PC-9 (cell line): Measurements from ENCODE around the gene CNTNAP2. TPM values are rescaled to one million over a fixed set of nuclear protein-coding genes. Genes with fewer than 3 reads are reported as not detected.

Experiments used
- BruUV-seq: library from RNA; stranded (reverse); fragments of 400-500 nt; replicated peaks from 2 replicates; lab custom pipeline; 2021; lab: Mats Ljungman, UMichigan
- CTCF ChIA-PET: fragments of 300-600 bp; sonication (Branson Sonifier 250); formaldehyde crosslinking; loops from one replicate; lab custom pipeline; 2022; ENCODE audit warnings: antibody characterized with exemption; lab: Charles Lee
- POLR2A ChIA-PET: fragments of 300-600 bp; sonication (Branson Sonifier 250); formaldehyde crosslinking; loops from one replicate; lab custom pipeline; 2022; ENCODE audit warnings: antibody characterized with exemption; ENCODE audit not compliant: unreplicated experiment; lab: Charles Lee
- DNase-seq, 2 experiments: peaks; one replicate each; pipeline versions ENCODE4 v3.0.0 to v3.0.0-alpha.2; 2015 to 2022; ENCODE audit warnings: mixed read lengths in 1 of 2
- H2AFZ ChIP-seq: fragments of 200-600 bp; sonication (generic); 2 replicates; pipeline ENCODE4 v1.8.1; 2017; ENCODE audit warnings: antibody characterized with exemption
- H3F3A ChIP-seq: fragments of 200-600 bp; sonication (generic); 2 replicates; pipeline ENCODE4 v1.8.1; 2017; ENCODE audit warnings: antibody characterized with exemption, mild to moderate bottlenecking, low read depth; ENCODE audit not compliant: insufficient read depth
- H3K27ac ChIP-seq: fragments of 200-600 bp; sonication (generic); 2 replicates; pipeline ENCODE4 v1.6.1; 2016; ENCODE audit warnings: mixed run types
- H3K27me3 ChIP-seq: fragments of 200-600 bp; sonication (generic); 2 replicates; pipeline ENCODE4 v1.6.1; 2016; ENCODE audit warnings: low read depth, mixed run types; ENCODE audit not compliant: insufficient read depth
- H3K36me3 ChIP-seq: fragments of 200-600 bp; sonication (generic); 2 replicates; pipeline ENCODE4 v1.6.1; 2016; ENCODE audit warnings: low read depth, mixed run types
- H3K4me1 ChIP-seq: fragments of 200-600 bp; sonication (generic); replicated peaks from 2 replicates; pipeline ENCODE4 v1.6.1; 2016; ENCODE audit warnings: mixed run types; ENCODE audit not compliant: insufficient read depth
- H3K4me2 ChIP-seq: fragments of 200-600 bp; sonication (generic); 2 replicates; pipeline ENCODE4 v1.6.1; 2017; ENCODE audit warnings: mixed run types
- H3K4me3 ChIP-seq: fragments of 200-600 bp; sonication (generic); 2 replicates; pipeline ENCODE4 v1.6.1; 2016; ENCODE audit warnings: mixed run types
- H3K79me2 ChIP-seq: fragments of 200-600 bp; sonication (generic); 2 replicates; pipeline ENCODE4 v1.6.1; 2017; ENCODE audit warnings: low read depth, mixed run types
- H3K9me2 ChIP-seq: fragments of 200-600 bp; sonication (generic); 2 replicates; pipeline ENCODE4 v1.8.1; 2017; ENCODE audit warnings: mild to moderate bottlenecking; ENCODE audit not compliant: insufficient read depth
- H3K9me3 ChIP-seq: fragments of 200-600 bp; sonication (generic); 2 replicates; pipeline ENCODE4 v1.8.1; 2016; ENCODE audit warnings: low read depth; ENCODE audit not compliant: insufficient read depth
- H4K20me1 ChIP-seq: fragments of 200-600 bp; sonication (generic); 2 replicates; pipeline ENCODE4 v1.8.1; 2017; ENCODE audit not compliant: insufficient read depth
- EZH2 ChIP-seq: fragments of 200-600 bp; sonication (generic); IDR thresholded peaks from 2 replicates; pipeline ENCODE4 v1.8.0; 2017; ENCODE audit warnings: antibody characterized with exemption, low read depth
- intact Hi-C: fragments of 100-400 bp; cut with micrococcal nuclease; formaldehyde crosslinking; loops from one replicate; pipeline ENCODE4 v1.10.0; 2022; ENCODE audit not compliant: unreplicated experiment
- total RNA-seq: library from RNA; stranded (reverse); gene quantifications from 2 replicates; pipeline ENCODE4 v1.2.3, GENCODE V29; 2021
- TF ChIP-seq, protein P1 (sequence below): fragments of 200-600 bp; sonication (generic); conservative IDR thresholded peaks from 2 replicates; pipeline ENCODE4 v1.6.1; 2017; ENCODE audit warnings: mixed run types, antibody characterized with exemption, mild to moderate bottlenecking, moderate library complexity

The CNTNAP2 gene
- total RNA-seq, 1 experiment from 2014 or later, result not detected

DNA sequence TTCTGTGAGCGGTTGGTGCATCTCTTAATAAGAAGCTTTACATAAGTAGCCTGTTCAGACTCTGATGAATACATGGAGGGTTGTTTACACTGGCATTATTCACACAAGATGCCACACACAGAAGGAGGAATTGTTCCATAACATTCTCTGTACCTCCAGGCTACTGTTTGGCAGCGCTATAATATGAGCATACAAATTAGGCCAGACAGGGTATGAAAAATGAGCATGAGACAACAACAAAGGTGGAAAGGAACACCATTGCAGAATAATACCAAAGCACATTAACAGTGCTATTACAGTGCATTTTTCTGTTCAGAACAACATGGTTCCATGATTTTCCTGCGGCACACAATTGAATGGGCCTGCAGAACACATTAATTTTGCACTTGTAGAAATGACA lies 2056.8 kb downstream of the CNTNAP2 start:
- no peaks in the 10 kb centered on the region for H3K4me1 ChIP-seq
- POLR2A ChIA-PET, result no interaction called here
- no peak for DNase-seq
- H2AFZ ChIP-seq, result no peak overlapping the region
- no peak overlapping the region for H3K4me2 ChIP-seq
- H3K4me3 ChIP-seq, result no peak overlapping the region
- intact Hi-C loops, result no loop called here
- H3K36me3 ChIP-seq, result no peaks in the 10 kb centered on the region
- no peaks in the 10 kb centered on the region for H3K9me2 ChIP-seq
- 0 out of 2 replicates have a peak, but pooled peaks cover 3% of the 10 kb centered on the region for H4K20me1 ChIP-seq
- H3K27me3 ChIP-seq, result no peaks in the 10 kb centered on the region
- H3K27ac ChIP-seq, result no peak overlapping the region
- no TSS peak for BruUV-seq
- no peaks in the 10 kb centered on the region for H3F3A ChIP-seq
- CTCF ChIA-PET, result no interaction called here
- H3K9me3 ChIP-seq, result no peaks in the 10 kb centered on the region
- TF ChIP-seq, protein P1, sequence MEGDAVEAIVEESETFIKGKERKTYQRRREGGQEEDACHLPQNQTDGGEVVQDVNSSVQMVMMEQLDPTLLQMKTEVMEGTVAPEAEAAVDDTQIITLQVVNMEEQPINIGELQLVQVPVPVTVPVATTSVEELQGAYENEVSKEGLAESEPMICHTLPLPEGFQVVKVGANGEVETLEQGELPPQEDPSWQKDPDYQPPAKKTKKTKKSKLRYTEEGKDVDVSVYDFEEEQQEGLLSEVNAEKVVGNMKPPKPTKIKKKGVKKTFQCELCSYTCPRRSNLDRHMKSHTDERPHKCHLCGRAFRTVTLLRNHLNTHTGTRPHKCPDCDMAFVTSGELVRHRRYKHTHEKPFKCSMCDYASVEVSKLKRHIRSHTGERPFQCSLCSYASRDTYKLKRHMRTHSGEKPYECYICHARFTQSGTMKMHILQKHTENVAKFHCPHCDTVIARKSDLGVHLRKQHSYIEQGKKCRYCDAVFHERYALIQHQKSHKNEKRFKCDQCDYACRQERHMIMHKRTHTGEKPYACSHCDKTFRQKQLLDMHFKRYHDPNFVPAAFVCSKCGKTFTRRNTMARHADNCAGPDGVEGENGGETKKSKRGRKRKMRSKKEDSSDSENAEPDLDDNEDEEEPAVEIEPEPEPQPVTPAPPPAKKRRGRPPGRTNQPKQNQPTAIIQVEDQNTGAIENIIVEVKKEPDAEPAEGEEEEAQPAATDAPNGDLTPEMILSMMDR, result no peak
- no peak for TF ChIP-seq EZH2
- H3K79me2 ChIP-seq, result no peaks in the 10 kb centered on the region

DNA sequence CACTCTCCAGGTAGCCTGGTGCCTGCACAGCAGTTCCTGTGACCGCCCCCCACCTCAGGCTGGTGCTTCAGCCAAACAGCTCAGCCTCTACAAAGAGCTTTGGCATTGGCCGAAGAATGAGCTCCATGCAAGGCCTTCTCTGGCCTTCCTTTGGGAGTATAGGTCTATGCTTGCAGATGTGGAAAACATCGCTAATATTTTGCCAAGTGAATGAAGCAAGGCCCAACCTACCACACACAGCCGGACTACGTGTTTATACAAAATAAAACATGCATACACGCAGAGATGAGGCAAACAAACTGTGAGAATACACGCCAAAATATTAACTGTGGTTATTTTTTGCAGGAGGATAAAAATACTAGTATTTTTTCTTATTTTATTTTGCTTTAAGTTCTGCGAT lies 2057.8 kb downstream of the CNTNAP2 start:
- no peaks in the 10 kb centered on the region for H3K79me2 ChIP-seq
- DNase-seq, result no peak
- ChIA-PET CTCF (no interaction called here), POLR2A (no interaction called here)
- H4K20me1 ChIP-seq, result 0 out of 2 replicates have a peak, but pooled peaks cover 3% of the 10 kb centered on the region
- H3F3A ChIP-seq, result no peaks in the 10 kb centered on the region
- BruUV-seq, result no TSS peak
- no peaks in the 10 kb centered on the region for H3K27me3 ChIP-seq
- no peaks in the 10 kb centered on the region for H3K9me2 ChIP-seq
- TF ChIP-seq, protein P1, result no peak
- TF ChIP-seq EZH2, result no peak
- no peak overlapping the region for H3K4me3 ChIP-seq
- no peaks in the 10 kb centered on the region for H3K4me1 ChIP-seq
- intact Hi-C loops, result no loop called here
- H3K36me3 ChIP-seq, result no peaks in the 10 kb centered on the region
- no peak overlapping the region for H3K27ac ChIP-seq
- no peak overlapping the region for H3K4me2 ChIP-seq
- H2AFZ ChIP-seq, result no peak overlapping the region
- no peaks in the 10 kb centered on the region for H3K9me3 ChIP-seq

DNA sequence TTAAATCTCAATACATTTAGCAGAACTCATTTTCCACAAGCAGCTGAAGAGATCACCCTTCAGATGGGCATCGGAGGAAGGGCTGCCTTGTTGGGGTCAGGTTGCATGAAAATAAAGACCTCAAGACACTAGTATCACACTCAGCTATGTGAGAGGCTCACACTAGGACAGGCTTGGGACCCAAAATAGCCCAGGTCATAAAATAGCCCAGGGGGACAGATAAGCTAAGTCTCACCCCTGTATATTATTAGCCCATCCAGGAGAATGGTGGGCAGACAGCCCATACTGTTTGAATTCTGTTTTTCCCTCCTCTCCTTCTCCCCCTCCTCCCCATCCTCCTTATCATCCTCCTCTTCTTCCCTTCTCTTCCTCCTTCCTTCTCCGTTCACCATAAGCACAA lies 2058.9 kb downstream of the CNTNAP2 start:
- no peak overlapping the region for H3K4me3 ChIP-seq
- BruUV-seq, result no TSS peak
- H3K9me3 ChIP-seq, result no peaks in the 10 kb centered on the region
- no peaks in the 10 kb centered on the region for H3K4me1 ChIP-seq
- intact Hi-C loops, result no loop called here
- no peaks in the 10 kb centered on the region for H3K9me2 ChIP-seq
- no peaks in the 10 kb centered on the region for H3F3A ChIP-seq
- H3K79me2 ChIP-seq, result no peaks in the 10 kb centered on the region
- ChIA-PET CTCF (no interaction called here), POLR2A (no interaction called here)
- TF ChIP-seq, protein P1, result no peak
- no peak for TF ChIP-seq EZH2
- no peak for DNase-seq
- H3K36me3 ChIP-seq, result no peaks in the 10 kb centered on the region
- H4K20me1 ChIP-seq, result 0 out of 2 replicates have a peak, but pooled peaks cover 3% of the 10 kb centered on the region
- no peak overlapping the region for H3K4me2 ChIP-seq
- H3K27ac ChIP-seq, result no peak overlapping the region
- H2AFZ ChIP-seq, result no peak overlapping the region
- 0 out of 2 replicates have a peak, but pooled peaks cover 2% of the 10 kb centered on the region for H3K27me3 ChIP-seq
